Stimulated activated naive CD4-positive, alpha-beta T cell (primary cell): ENCODE results near the gene ZNF692.
A peak's percentile ranks its signal among the peaks of the same experiment; 100 is the strongest.

Experiments
- DNase-seq, 6 experiments: peaks; one replicate each; lab custom pipeline; 2025; lab: John Stamatoyannopoulos, UW

ZNF692 gene

GRCh38 chr1:248824701-248825100 lies 34.2 kb downstream of the ZNF692 start:
- no peak for DNase-seq

GRCh38 chr1:248824301-248824700 lies 34.6 kb downstream of the ZNF692 start:
- DNase-seq: no peak

- no peak for DNase-seq
Measured at GRCh38 chr1:248823517-248824001, 35.3 kb downstream of the ZNF692 start.

DNA sequence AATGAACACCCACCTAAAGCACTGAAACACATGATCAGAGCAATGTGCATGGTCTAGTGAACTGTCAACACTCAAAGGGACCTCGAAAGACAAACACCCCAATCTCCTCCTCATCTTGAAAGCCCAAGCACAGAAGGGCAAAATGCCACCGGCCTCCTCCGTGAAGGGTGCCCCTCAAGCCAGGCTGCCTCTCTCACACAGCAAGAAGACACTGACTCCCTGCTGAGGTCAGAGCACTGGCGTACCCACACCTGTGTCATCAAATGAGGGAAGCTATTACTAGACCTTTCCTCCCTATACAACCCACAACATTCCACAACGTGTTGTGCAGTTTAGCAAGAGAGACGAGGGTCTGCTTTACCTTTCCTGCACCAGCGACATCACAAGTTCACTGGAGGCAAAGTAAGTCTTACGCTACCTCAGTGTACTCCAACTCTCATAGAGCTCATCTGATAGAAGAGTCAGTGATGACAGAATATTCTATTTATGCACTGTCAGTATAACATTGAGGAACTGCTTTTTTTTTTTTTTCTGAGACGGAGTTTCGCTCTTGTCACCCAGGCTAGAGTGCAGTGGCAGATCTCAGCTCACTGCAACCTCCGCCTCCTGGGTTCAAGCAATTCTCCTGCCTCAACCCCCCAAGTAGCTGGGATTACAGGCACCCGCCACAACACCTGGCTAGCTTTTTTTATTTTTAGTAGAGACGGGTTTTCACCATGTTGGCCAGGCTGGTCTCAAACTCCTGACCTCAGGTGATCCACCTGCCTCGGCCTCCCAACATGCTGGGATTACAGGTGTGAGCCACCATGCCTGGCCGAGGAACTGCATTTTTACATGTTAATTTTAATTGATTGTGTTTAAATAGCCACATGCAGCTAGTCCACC lies 36.5 kb downstream of the ZNF692 start:
- DNase-seq: no peak

GRCh38 chr1:248821641-248822040 lies 37.2 kb downstream of the ZNF692 start:
- DNase-seq: no peak

GRCh38 chr1:248821101-248821500 lies 37.8 kb downstream of the ZNF692 start:
- no peak for DNase-seq

GRCh38 chr1:248820041-248820585 lies 38.8 kb downstream of the ZNF692 start:
- DNase-seq: no peak

DNA sequence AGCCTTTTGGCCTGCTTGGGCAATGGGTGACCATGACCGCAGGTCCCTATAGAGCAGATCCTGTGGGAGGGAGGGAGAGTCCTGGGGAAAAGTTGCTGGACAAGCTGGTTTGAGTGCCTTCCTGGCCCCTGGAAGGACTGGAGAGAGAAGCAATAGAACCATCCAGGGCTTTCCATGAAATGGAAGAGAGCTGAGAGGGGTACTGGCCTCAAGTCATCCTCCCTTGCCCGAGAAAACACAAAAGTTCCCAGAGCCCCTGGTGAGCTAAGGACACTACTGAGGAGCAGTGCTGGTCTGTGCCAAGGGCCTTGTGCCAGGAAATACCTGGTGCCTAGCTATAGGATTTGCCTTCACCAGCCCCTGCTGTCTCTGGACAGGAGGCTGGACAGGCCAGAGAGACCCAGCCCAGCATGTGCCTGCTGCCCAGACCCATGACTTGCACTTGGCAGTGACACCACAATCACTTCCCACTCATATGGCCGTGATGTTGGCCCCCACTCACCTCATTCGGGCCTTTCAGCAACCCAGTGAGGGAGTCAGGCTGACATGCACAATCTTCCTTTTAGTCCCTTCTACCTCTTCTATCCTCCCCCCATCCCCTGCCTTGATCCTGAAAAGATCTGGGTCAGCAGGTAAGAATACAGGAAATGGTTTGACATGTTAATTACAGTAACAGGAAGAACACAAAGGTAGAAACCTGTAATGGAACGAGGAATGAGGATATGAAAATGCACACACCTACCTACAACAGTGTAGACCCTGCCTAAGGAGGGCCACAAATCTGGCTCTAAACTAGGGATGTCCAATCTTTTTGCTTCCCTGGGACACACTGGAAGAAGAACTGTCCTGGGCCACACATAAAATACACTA lies 40.1 kb downstream of the ZNF692 start:
- DNase-seq: peak in 1 of 6 experiments; percentile 13

DNA sequence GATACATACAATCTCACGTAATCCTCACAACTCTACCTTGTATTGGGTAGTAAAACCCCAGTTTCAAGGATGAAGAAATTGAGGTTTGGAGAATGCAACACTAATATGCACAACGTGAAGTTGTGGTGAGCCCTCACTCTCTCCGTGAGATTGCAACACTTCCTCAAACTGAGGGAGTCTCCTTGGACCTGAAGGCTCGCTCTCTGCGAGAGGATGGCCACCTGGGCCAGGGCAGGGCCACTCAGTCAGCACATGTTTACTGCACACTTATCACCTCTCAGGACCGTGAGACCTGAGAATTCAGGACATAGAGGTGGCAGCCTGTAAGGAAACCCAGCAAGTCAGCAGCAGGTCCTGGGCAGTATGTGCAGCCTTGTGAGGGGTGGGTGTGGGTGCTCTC lies 41.8 kb downstream of the ZNF692 start:
- no peak for DNase-seq

DNA sequence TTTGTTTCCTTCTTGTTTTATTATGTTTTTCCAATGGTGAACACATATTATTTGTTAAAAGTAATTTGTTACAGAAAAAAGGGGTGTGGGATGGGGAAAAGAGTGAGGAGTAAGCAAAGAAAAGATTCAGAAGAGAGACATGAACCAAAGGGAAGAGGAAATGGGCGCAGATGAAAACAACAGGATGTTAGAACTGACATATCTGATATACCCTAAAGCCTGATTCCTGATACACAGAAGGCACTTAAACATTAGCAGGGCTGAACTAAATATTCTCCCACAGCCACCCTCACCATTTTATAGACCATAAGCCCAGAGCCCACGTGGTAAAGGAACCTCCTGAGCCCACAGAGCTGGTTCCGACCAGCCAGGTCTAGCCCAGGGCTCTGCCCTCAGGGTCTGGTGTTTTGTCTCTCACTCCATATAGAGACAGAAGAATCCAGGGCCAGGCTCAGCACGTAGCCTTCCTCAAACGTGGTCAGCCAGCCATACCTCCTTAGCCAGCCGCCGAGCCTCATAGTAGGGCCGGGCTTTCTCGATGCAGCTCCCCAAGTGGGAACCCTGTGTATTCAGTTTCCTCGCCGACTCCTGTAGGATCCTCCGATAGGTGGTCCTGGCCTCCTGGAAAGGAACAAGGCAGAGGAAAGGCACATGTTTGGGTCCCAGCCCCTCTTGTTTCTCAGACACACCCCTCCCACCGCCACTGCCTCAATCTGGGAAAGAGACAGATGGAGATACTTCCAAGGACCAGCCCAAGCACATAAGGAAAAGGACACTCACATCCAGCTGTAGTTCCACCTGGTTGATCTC lies 42.6 kb downstream of the ZNF692 start:
- peak in 2 of 6 experiments; percentile 15 to 22 for DNase-seq

GRCh38 chr1:248815407-248816034 lies 43.4 kb downstream of the ZNF692 start:
- peak in 1 of 6 experiments; percentile 15 for DNase-seq

- no peak for DNase-seq
Measured at GRCh38 chr1:248814351-248814750, 44.5 kb downstream of the ZNF692 start.

GRCh38 chr1:248813546-248813945 lies 45.3 kb downstream of the ZNF692 start:
- no peak for DNase-seq

- DNase-seq: no peak
Measured at GRCh38 chr1:248812736-248813425, 46.0 kb downstream of the ZNF692 start.

DNA sequence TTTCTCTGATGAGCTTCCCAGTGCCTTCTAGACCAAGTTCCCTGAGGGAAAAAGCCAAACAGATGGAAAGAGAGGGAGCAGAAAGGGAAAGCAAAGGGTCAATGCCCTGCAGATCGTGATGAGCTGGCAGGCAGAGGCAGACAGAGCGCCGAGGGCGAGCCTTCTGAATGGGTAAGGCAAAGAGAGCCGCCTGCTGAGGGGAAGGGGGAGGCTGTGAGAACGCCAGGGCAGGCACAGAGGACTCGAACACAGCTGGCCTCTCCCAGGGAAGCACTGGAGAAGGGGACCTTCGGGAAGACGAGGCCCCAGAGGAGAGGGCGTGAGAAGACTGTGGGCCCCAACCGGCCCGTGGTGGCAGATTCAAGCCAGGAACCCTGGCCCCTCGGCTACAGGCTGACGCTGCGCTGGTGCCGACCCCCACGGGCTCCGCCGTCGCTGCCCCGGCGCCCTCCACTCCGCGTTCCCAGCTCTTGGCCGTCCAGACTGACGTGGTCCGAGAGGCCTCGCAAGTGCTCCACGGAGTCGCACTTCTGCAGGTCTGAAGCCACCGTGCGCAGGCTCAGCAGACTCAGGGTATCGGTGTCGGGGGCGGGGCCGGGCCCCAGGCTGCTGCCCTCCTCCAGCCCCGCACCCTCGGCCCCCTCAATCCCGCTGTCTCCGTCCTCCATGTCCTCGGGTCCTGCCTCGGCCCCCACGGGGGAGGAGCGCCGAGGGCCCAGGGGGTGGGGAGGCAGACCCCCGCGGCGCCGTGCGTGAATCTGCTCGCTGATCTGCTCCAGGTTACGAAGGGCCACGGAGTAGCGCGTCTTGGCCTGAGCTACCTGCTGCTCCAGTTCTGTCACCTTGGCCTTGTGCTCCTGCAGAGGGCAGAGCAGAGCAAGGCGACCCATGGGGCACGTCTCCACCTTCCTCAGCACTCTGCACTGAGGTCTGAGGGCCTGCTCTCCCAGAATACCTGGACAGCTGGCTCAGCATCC lies 47.1 kb downstream of the ZNF692 start:
- no peak for DNase-seq

- no peak for DNase-seq
Measured at GRCh38 chr1:248810727-248811513, 48.0 kb downstream of the ZNF692 start.

DNA sequence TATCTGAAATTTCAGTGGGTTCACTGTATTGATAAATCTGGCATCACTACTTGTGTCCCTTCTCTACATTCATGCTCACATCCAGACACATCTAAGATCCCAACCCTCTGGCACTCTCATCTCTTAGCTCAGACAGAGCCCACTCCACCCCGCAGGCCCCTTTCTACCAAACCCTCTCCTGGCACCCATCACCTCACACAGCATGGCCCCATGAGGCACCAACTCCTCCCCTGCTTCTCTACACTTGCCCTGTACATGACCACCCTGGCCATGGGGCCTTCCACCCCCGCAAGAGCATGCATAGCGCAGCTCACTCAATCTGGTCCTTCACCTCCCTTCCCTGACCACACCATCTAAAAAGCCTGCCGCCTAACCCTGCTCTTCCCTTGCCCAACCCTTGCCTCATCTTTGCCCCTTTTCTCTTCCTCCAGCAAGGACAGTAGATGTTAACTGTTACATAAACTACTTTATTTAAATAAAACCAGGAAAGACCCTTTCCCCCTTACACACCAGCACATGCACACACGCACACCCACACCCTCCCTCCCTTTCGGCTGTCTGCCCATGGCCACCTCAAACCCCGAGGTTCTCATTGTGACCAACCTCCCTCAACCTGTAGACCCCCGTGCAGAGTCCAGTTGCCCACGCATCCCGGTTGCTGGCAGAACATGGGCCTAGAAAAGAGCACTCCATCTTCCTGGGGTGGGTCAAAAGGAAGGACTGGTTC lies 48.7 kb downstream of the ZNF692 start:
- no peak for DNase-seq

DNA sequence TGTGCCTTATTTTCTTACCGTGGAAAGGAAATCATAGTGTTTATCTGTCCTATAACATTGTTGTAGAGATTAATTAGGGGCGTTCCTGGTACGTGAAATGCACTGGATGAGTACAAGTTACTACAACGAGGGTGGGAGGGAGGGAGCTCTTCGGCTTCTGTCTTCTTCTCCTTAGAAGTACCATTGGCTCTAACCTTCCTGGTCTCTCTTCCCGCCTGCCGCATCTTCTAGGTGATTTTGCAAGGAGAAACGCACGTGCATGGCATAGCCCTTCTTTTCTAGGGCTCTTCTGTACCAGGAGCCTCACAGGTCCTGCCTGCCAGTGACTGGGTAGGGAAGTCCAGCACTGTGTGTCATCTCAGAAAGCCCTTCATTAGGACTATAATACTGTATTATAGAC lies 50.0 kb downstream of the ZNF692 start:
- no peak for DNase-seq
